Measurements from ENCODE around the gene SRC.

SRC gene

DNA sequence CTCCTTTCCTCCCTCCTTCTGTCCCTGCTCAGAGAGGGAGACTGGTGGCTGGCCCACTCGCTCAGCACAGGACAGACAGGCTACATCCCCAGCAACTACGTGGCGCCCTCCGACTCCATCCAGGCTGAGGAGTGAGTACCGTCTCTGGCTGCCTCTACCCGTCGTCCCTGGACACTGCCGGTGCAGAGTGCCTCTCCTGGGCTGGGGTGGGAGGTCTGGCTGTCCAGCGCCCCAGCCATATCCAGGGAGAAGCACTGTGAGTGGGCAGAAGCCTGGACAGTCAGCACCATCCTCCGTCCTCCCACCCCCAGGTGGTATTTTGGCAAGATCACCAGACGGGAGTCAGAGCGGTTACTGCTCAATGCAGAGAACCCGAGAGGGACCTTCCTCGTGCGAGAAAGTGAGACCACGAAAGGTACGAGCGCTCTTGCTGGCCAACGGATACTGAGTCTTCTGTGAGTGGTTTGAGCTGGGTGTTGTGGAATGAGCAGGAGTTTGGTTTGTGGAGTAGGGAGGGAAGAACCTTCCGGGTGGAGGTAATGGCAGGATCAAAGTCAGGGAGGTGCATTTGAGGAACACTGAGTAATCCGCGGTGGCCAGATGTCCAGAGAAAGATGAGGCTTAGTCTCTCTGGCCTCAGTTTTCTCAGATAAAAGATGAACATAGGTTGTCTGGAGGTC lies 48.1 kb downstream of the SRC start:
- Histone ChIP-seq H3K9me3 (no peaks in the 10 kb centered on the region), H3K27me3 (no peaks in the 10 kb centered on the region), H3K4me3 (no peak overlapping the region), H3K36me3 (peaks cover 26 to 90% (median 73%) of the 10 kb centered on the region in 3 donors), H3K27ac (no peak overlapping the region), H3K4me1 (peaks cover 0 to 8% (median 0%) of the 10 kb centered on the region in 4 donors)
- DNase-seq: no peak
- intact Hi-C loops (cut with DNase I; ENCODE audit: low total_unique reads): no loop called here
- TF ChIP-seq, protein P1, sequence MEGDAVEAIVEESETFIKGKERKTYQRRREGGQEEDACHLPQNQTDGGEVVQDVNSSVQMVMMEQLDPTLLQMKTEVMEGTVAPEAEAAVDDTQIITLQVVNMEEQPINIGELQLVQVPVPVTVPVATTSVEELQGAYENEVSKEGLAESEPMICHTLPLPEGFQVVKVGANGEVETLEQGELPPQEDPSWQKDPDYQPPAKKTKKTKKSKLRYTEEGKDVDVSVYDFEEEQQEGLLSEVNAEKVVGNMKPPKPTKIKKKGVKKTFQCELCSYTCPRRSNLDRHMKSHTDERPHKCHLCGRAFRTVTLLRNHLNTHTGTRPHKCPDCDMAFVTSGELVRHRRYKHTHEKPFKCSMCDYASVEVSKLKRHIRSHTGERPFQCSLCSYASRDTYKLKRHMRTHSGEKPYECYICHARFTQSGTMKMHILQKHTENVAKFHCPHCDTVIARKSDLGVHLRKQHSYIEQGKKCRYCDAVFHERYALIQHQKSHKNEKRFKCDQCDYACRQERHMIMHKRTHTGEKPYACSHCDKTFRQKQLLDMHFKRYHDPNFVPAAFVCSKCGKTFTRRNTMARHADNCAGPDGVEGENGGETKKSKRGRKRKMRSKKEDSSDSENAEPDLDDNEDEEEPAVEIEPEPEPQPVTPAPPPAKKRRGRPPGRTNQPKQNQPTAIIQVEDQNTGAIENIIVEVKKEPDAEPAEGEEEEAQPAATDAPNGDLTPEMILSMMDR (IDR thresholded peaks at IDR 0.05): no peak

DNA sequence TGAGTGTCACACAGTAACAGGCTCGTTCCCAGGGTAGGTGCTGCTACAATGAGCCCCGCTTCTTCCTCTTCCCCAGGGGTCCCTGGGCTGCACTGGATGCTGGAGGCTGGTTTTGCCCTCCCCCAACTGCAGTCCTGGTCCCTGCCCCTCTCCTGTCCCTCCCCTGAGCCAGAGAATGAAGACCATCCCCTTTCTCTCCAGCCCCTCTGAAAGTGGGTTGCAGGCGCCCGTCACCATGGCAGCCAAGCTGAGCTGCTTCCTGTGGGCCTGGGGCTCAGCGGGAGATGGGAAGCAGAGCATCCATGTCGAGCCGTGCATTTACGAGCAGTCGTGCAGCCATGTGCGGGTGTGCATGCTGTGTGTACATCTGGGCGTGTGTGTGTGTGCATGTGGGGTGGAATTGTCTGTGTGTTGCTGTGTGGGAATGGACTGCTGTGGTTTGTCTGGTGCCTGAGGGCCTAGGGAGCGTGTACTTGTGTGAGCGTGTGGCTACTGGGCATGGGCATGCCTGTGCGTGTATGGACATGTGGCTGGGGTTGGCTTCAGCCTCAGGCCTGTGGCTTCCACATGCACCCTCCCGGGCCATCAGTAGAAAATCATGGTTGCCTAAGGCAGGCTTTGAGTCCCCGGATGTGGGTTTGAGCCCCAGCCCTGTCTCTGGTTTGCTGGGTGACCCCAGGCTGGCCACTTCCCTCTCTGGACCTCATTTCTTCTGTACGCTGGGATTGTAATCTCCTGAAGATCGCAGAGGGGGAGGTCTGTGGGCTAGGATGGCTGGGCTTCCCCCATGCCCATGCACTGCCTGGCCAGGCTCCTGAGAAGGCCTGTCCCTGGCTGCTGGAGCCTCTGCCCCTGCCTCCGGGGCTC lies 48.8 kb downstream of the SRC start:
- no peak overlapping the region for H3K4me3 ChIP-seq
- TF ChIP-seq, protein P1 (IDR thresholded peaks at IDR 0.05): no peak
- H3K27me3 ChIP-seq: no peaks in the 10 kb centered on the region
- no peak overlapping the region for H3K27ac ChIP-seq
- peaks cover 0 to 8% (median 0%) of the 10 kb centered on the region in 4 donors for H3K4me1 ChIP-seq
- no peak for DNase-seq
- intact Hi-C loops (cut with DNase I; ENCODE audit: low total_unique reads): no loop called here
- peaks cover 30 to 92% (median 74%) of the 10 kb centered on the region in 3 donors for H3K36me3 ChIP-seq
- no peaks in the 10 kb centered on the region for H3K9me3 ChIP-seq

DNA sequence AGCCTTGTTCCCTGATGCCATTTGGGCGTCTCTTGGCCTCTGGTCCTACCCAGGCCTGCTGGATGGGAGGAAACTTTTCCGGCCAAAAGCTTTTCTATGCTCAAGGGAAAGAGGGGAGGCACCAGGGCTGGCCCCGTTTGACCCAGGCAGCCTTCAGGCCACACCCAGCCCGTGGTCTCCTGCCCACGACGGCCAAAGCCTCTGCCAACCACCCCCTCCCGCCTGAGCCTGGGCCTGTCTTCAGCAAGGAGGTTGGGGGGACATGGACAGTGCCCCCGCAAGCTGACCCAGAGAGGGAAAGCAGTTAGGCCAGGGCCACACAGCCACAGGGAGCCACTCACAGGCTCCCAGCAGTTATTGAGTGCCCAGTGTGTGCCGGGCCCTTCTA lies 49.5 kb downstream of the SRC start:
- peaks cover 0 to 8% (median 0%) of the 10 kb centered on the region in 4 donors for H3K4me1 ChIP-seq
- no peak overlapping the region for H3K27ac ChIP-seq
- DNase-seq: no peak
- no peaks in the 10 kb centered on the region for H3K9me3 ChIP-seq
- peaks cover 35 to 96% (median 80%) of the 10 kb centered on the region in 3 donors for H3K36me3 ChIP-seq
- intact Hi-C loops (cut with DNase I; ENCODE audit: low total_unique reads): no loop called here
- no peak overlapping the region for H3K4me3 ChIP-seq
- TF ChIP-seq, protein P1 (IDR thresholded peaks at IDR 0.05): no peak
- H3K27me3 ChIP-seq: no peaks in the 10 kb centered on the region

GRCh38 chr20:37395921-37396415 lies 50.0 kb downstream of the SRC start:
- H3K4me3 ChIP-seq: no peak overlapping the region
- DNase-seq: no peak
- peaks cover 0 to 8% (median 0%) of the 10 kb centered on the region in 4 donors for H3K4me1 ChIP-seq
- intact Hi-C loops (cut with DNase I; ENCODE audit: low total_unique reads): no loop called here
- H3K27me3 ChIP-seq: no peaks in the 10 kb centered on the region
- TF ChIP-seq, protein P1 (IDR thresholded peaks at IDR 0.05): no peak
- H3K9me3 ChIP-seq: no peaks in the 10 kb centered on the region
- H3K36me3 ChIP-seq: peaks cover 41 to 98% (median 80%) of the 10 kb centered on the region in 3 donors
- no peak overlapping the region for H3K27ac ChIP-seq

DNA sequence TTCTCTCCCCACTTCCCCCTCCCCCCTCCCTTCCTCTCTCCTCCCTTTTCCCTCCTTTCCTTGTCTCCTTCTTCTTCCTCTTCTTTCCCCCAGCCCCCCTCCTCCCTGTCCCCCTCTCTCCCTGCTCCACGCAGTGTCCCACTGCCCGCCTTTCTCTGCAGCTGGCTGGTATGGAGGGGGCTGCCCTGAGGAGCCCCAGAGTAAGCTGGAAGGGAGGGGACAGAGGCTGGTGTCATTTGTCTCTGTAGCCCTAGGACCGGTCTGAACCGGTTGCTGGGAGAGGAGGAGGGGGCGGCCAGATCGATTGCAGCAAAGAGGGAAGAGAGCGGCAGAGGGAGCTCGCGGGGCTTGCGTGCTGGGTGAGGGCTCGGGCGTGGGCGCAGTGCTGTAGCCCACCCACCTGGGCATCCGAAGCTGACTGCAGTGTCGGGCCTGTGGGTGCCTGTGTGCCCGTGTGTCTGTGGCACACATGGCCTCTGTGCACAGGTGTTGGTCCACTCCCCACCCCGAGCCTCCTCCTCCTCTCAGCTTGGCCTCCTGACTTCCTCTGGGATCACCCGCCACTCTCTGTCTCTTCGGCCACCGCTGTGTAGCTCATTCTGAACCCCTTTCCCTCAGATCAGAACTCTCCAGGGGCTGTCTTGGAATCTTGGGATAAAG lies 50.6 kb downstream of the SRC start:
- H3K27ac ChIP-seq: no peak overlapping the region
- intact Hi-C loops (cut with DNase I; ENCODE audit: low total_unique reads): no loop called here
- no peak overlapping the region for H3K4me3 ChIP-seq
- no peaks in the 10 kb centered on the region for H3K27me3 ChIP-seq
- peaks cover 47 to 99% (median 85%) of the 10 kb centered on the region in 3 donors for H3K36me3 ChIP-seq
- TF ChIP-seq, protein P1 (IDR thresholded peaks at IDR 0.05): no peak
- H3K9me3 ChIP-seq: no peaks in the 10 kb centered on the region
- no peak for DNase-seq
- peaks cover 0 to 8% (median 0%) of the 10 kb centered on the region in 4 donors for H3K4me1 ChIP-seq
